NB4 (cell line): Measurements from ENCODE around the gene CAMK1G.

ENCODE experiments used
- DNase-seq: peaks from one replicate; pipeline ENCODE4 v3.0.0; 2010; ENCODE audit warnings: low read depth
- H3K4me3 ChIP-seq: one replicate; pipeline ENCODE4 v1.5.1; 2011; ENCODE audit warnings: mild to moderate bottlenecking, low read depth, low read length, moderate library complexity
- CTCF ChIP-seq: IDR thresholded peaks from one replicate; pipeline ENCODE4 v1.5.1; 2012; ENCODE audit warnings: low read depth, low read length
- MAX ChIP-seq: IDR thresholded peaks from 2 replicates; pipeline ENCODE4 v1.6.1; 2011; ENCODE audit warnings: low read depth, low read length
- MYC ChIP-seq: IDR thresholded peaks from 2 replicates; pipeline ENCODE4 v1.6.1; 2011; ENCODE audit warnings: low read depth, low read length
- POLR2A ChIP-seq: IDR thresholded peaks from 2 replicates; pipeline ENCODE4 v1.6.1; 2011; ENCODE audit warnings: mild to moderate bottlenecking; ENCODE audit not compliant: insufficient read length; ENCODE audit errors: extremely low read depth

Gene CAMK1G

GRCh38 chr1:209635850-209636249 is 52.3 kb downstream of the CAMK1G start:
- TF ChIP-seq MYC: no peak
- TF ChIP-seq POLR2A: no peak
- no peak for TF ChIP-seq CTCF
- TF ChIP-seq MAX: no peak
- DNase-seq: no peak
- no peak overlapping the region for H3K4me3 ChIP-seq

GRCh38 chr1:209641832-209642172 is 58.3 kb downstream of the CAMK1G start:
- DNase-seq: no peak
- H3K4me3 ChIP-seq: no peak overlapping the region
- TF ChIP-seq MYC (no peak), CTCF (no peak), POLR2A (no peak)

GRCh38 chr1:209642816-209643215 is 59.3 kb downstream of the CAMK1G start:
- TF ChIP-seq MYC (no peak), CTCF (no peak), MAX (no peak)

GRCh38 chr1:209643285-209644020 is 59.9 kb downstream of the CAMK1G start:
- H3K4me3 ChIP-seq: no peak overlapping the region
- no peak for DNase-seq
- no peak for TF ChIP-seq POLR2A
- no peak for TF ChIP-seq MYC

More at GRCh38 chr1:209642816-209643215, 59.3 kb downstream of the CAMK1G start:
- DNase-seq: no peak
- no peak overlapping the region for H3K4me3 ChIP-seq

- no peak for DNase-seq
- H3K4me3 ChIP-seq: no peak overlapping the region
- TF ChIP-seq MAX: no peak
- TF ChIP-seq POLR2A: no peak
- no peak for TF ChIP-seq MYC
Observed at GRCh38 chr1:209645574-209646452, 62.3 kb downstream of the CAMK1G start.

- no peak for DNase-seq
- H3K4me3 ChIP-seq: no peak overlapping the region
- TF ChIP-seq MYC (no peak), CTCF (peak; percentile 2)
Observed at GRCh38 chr1:209646558-209646957, 63.0 kb downstream of the CAMK1G start.

- TF ChIP-seq CTCF: no peak
- no peak for TF ChIP-seq MYC
- no peak for TF ChIP-seq POLR2A
- no peak for TF ChIP-seq MAX
- no peak for DNase-seq
- H3K4me3 ChIP-seq: no peak overlapping the region
Observed at GRCh38 chr1:209647156-209647555, 63.6 kb downstream of the CAMK1G start.
